PFSK-1 (cell line): ENCODE measurements around the gene NDUFS6.

Experiments used
- POLR2AphosphoS5 ChIP-seq: IDR thresholded peaks from 2 replicates; pipeline ENCODE4 v1.6.1; 2012; ENCODE audit warnings: low read depth, mild to moderate bottlenecking, control low read depth, low read length, moderate library complexity
- TAF1 ChIP-seq: IDR thresholded peaks from 2 replicates; pipeline ENCODE4 v1.6.1; 2012; ENCODE audit warnings: low read length, control low read depth, borderline replicate concordance; ENCODE audit not compliant: insufficient read depth

DNA sequence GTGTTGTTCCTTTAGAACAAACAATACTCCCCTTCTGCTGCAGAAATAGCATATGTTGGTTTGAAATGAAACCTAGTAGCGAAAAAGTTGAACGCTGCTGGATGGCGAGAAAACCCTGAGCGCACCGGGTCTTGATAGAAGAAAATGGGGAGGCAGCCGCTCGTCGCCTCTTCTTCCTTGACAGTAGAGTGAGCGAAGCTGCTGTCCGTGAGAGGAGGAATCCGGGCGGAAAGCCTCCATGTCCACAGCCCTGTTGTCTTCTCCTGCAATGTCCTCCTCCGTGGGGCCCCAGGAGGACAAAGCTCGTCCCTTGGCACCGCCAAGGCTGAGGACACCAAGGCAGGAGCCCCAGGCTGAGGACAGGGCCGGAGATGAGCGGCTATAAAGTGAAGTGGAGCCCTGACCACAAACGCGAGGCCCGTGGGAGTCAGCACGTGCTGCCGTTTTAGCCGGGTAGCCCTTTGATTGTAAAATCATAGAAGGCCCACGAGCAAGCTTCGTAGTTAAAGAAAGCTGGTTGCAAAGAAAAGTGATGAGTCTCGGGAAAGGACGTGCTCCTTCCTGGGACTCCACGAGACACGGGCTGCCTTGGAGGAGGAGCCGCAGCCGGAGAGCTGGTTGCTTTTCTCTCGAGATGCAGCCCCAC is 37.1 kb upstream of the NDUFS6 start:
- TF ChIP-seq POLR2AphosphoS5 (no peak), TAF1 (no peak)
